ENCODE data around the gene TULP1. TPM values are rescaled to one million over a fixed set of nuclear protein-coding genes. Genes with fewer than 3 reads are reported as not detected.

Gene TULP1
- total RNA-seq, 3 donors from 2014 or later, result not detected

GRCh38 chr6:35476004-35476403, 36.7 kb downstream of the TULP1 start:
- H3K27ac ChIP-seq, result no peak overlapping the region
- no peak for DNase-seq (ENCODE audit: low spot score in 2 of 2)
- intact Hi-C loops (cut with DNase I; ENCODE audit: low total_unique reads), result no loop called here
- TF ChIP-seq, protein P1, sequence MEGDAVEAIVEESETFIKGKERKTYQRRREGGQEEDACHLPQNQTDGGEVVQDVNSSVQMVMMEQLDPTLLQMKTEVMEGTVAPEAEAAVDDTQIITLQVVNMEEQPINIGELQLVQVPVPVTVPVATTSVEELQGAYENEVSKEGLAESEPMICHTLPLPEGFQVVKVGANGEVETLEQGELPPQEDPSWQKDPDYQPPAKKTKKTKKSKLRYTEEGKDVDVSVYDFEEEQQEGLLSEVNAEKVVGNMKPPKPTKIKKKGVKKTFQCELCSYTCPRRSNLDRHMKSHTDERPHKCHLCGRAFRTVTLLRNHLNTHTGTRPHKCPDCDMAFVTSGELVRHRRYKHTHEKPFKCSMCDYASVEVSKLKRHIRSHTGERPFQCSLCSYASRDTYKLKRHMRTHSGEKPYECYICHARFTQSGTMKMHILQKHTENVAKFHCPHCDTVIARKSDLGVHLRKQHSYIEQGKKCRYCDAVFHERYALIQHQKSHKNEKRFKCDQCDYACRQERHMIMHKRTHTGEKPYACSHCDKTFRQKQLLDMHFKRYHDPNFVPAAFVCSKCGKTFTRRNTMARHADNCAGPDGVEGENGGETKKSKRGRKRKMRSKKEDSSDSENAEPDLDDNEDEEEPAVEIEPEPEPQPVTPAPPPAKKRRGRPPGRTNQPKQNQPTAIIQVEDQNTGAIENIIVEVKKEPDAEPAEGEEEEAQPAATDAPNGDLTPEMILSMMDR (IDR thresholded peaks at IDR 0.05), result no peak
- TF ChIP-seq POLR2A (IDR thresholded peaks at IDR 0.05) (no peak), POLR2AphosphoS5 (IDR thresholded peaks at IDR 0.05) (no peak)
- H3K4me1 ChIP-seq, result peaks cover 0 to 8% of the 10 kb centered on the region in 2 donors
- H3K36me3 ChIP-seq, result peaks cover 4% of the 10 kb centered on the region
- no peaks in the 10 kb centered on the region for H3K9me3 ChIP-seq
- H3K4me3 ChIP-seq, result no peak overlapping the region
- H3K27me3 ChIP-seq, result no peaks in the 10 kb centered on the region

DNA sequence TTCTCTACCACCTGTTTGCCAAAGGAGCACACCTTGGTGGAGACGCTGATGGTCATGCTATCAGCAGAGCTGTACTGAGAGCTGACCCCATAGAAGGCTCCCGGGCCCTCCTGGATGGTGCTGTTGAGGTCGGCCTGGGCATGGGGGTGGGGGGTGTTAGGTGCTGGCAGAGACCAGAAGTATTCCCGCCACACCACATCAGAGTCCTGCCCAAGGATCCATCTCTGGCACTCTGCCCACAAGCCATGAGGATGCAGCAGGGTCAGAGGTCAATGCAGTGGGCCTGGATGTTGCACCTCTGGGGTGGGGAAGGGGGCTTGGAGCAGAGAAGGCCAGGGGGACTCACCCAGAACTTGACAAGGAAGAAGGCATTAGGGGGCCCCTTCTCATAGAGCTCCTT, 37.1 kb downstream of the TULP1 start:
- no peak for TF ChIP-seq POLR2A (IDR thresholded peaks at IDR 0.05)
- TF ChIP-seq, protein P1 (IDR thresholded peaks at IDR 0.05), result no peak
- no peak for TF ChIP-seq POLR2AphosphoS5 (IDR thresholded peaks at IDR 0.05)
- no peak overlapping the region for H3K27ac ChIP-seq
- H3K4me3 ChIP-seq, result no peak overlapping the region
- intact Hi-C loops (cut with DNase I; ENCODE audit: low total_unique reads), result no loop called here
- peaks cover 4% of the 10 kb centered on the region for H3K36me3 ChIP-seq
- H3K9me3 ChIP-seq, result no peaks in the 10 kb centered on the region
- H3K4me1 ChIP-seq, result peaks cover 0 to 12% of the 10 kb centered on the region in 2 donors
- no peaks in the 10 kb centered on the region for H3K27me3 ChIP-seq
- DNase-seq (ENCODE audit: low spot score in 2 of 2), result no peak

DNA sequence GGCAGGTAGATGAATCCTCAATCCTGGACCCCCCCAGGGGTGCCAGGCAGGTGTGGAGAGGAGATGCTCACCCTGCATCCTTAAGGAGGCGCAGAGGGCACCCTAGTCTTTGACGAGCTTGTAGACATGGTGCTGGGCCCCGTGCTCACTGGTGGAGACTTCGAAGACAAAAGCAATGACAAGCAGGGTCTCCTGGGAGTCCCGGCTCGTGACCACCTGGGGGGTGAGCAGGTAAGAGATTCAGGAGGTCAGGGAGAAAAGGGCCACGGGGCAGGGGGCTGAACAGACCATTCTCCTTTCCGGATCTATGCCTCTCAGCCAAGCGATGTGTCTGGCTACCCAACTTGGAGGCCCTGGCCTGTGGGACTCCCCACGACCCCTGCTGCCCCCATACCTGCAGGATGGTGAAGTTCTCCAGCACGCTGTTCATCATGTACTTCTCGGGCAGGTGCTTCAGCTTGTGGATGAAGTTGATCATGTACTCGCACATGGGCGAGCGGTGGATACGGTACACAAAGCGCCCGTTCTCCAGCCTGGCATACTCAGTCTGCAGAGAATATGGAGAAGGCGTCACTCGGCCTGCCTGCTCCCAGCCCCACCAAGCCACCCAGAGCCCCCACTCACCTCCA, 37.6 kb downstream of the TULP1 start:
- H3K36me3 ChIP-seq, result peaks cover 4% of the 10 kb centered on the region
- no peak for DNase-seq (ENCODE audit: low spot score in 2 of 2)

DNA sequence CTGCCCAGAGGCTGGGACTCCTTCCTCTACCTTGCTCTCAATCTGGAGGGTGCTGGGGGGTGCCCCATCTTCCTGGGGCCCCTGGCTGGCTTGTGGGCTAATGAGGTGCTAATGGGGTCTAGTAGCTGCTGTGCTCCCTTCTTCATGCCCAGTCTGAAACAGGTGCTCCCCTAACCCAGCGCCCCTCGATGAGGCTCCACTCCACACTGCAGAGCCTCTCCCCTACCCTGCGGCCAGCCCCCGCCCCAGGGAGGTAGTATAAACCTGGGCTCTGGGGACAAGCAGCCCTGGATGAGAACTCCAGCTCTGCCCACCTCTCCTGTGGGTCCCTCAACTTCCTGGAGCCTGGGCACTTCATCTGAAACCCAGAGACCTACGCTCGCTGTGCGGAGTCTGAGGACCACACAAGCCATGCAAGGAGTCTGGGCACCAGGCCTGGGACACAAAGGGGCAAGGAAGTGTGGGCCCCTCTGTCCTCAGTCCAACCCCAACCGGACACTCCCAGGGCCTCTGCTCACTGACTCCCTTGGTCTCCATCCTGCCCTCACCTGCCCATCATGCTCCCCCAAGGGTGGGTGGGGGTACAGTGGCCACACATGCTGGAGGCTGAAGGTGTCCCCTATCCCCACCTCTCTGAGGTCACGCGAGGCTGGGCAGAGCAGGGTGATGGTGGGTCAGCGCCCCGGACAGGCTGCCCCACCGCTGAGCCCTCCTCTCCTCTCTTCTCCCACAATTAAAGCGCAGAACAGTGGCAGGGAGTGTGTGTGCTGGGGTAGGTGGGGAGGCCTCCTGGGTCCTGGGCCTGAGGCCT, 38.4 kb downstream of the TULP1 start:
- Histone ChIP-seq H3K36me3 (peaks cover 4% of the 10 kb centered on the region), H3K27ac (peak overlapping the region in 1 of 2 donors; percentile 3)
- TF ChIP-seq, protein P1 (IDR thresholded peaks at IDR 0.05), result no peak
- TF ChIP-seq POLR2A (IDR thresholded peaks at IDR 0.05) (no peak), POLR2AphosphoS5 (IDR thresholded peaks at IDR 0.05) (no peak)

More for the DNA sequence above, 37.6 kb downstream of the TULP1 start:
- no peaks in the 10 kb centered on the region for H3K9me3 ChIP-seq
- no peaks in the 10 kb centered on the region for H3K27me3 ChIP-seq
- H3K27ac ChIP-seq, result no peak overlapping the region
- no peak for TF ChIP-seq POLR2A (IDR thresholded peaks at IDR 0.05)
- TF ChIP-seq, protein P1 (IDR thresholded peaks at IDR 0.05), result no peak
- no peak for TF ChIP-seq POLR2AphosphoS5 (IDR thresholded peaks at IDR 0.05)
- peaks cover 0 to 17% of the 10 kb centered on the region in 2 donors for H3K4me1 ChIP-seq
- intact Hi-C loops (cut with DNase I; ENCODE audit: low total_unique reads), result no loop called here
- no peak overlapping the region for H3K4me3 ChIP-seq

DNA sequence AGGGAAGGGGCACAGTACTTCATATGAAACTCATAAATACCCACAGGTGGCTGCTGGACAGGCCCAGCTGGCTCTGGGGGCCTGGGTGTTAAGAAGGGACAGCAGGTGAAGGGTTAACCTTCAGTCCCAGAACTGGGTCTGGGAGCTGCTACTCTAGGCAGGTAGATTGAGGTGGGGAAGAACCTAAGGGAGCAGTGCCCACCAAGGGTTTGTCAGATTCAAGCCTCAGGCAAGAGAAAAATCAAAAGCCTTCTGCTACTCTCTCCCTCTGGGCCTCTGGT, 38.9 kb downstream of the TULP1 start:
- Histone ChIP-seq H3K27ac (peak overlapping the region in 1 of 2 donors; percentile 3), H3K4me1 (peaks cover 0 to 17% of the 10 kb centered on the region in 2 donors)

More for the DNA sequence above, 38.4 kb downstream of the TULP1 start:
- Histone ChIP-seq H3K4me1 (peaks cover 0 to 17% of the 10 kb centered on the region in 2 donors), H3K4me3 (no peak overlapping the region), H3K9me3 (no peaks in the 10 kb centered on the region), H3K27me3 (no peaks in the 10 kb centered on the region)
- intact Hi-C loops (cut with DNase I; ENCODE audit: low total_unique reads), result no loop called here
- DNase-seq (ENCODE audit: low spot score in 2 of 2), result no peak

More for the DNA sequence above, 38.9 kb downstream of the TULP1 start:
- Histone ChIP-seq H3K27me3 (no peaks in the 10 kb centered on the region), H3K36me3 (peaks cover 4% of the 10 kb centered on the region), H3K9me3 (no peaks in the 10 kb centered on the region), H3K4me3 (no peak overlapping the region)
- TF ChIP-seq POLR2AphosphoS5 (IDR thresholded peaks at IDR 0.05), result no peak
- TF ChIP-seq, protein P1 (IDR thresholded peaks at IDR 0.05), result no peak
- TF ChIP-seq POLR2A (IDR thresholded peaks at IDR 0.05), result no peak
- intact Hi-C loops (cut with DNase I; ENCODE audit: low total_unique reads), result no loop called here
- no peak for DNase-seq (ENCODE audit: low spot score in 2 of 2)

Measured in breast epithelium (tissue), 4 donors.